Stimulated activated CD8-positive, alpha-beta memory T cell treated with anti-CD3 and anti-CD28 coated beads, Interleukin-7, amount 100 ng/mL, for 4 hours (primary cell): Measurements from ENCODE around the gene IRAK1BP1.
"Not testable (repeated sequence)": the region's sequence is repeated elsewhere in the genome, so short reads cannot be mapped to it uniquely, and the experiment has no call there.

Experiments used
- DNase-seq, 2 donors: peaks; one replicate each; pipeline ENCODE4 v3.0.0-alpha.2; 2020; ENCODE audit warnings: low read depth in 2 of 2

The IRAK1BP1 gene

DNA sequence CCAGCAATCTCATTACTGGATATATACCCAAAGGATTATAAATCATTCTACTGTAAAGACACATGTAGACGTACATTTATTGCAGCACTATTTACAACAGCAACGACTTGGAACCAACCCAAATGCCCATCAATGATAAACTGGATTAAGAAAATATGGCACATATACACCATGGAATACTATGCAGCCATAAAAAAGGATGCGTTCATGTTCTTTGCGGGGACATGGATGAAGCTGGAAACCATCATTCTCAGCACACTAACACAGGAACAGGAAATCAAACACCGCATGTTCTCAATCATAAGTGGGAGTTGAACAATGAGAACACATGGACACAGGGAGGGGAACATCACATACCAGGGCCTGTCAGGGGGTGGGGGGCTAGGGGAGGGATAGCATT lies 22.6 kb downstream of the IRAK1BP1 start:
- DNase-seq, result not testable (repeated sequence)

DNA sequence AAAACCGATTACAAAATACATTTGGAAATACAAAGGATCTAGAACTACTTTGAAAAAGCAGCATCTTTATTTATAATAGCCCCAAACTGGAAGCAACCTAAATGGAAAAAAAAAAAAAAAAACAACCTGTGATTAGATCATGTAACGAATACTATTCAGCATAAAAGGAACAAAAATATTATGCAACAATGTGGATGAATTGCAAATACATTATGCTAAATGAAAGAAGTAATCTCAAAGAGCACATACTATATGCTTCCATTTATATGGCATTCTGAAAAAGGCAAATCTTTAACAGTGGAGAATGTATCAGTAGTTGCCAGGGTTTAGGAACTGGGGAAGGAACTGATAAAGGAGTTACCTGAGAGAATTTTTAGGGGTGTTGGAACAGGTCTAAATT lies 28.9 kb downstream of the IRAK1BP1 start:
- no peak for DNase-seq

DNA sequence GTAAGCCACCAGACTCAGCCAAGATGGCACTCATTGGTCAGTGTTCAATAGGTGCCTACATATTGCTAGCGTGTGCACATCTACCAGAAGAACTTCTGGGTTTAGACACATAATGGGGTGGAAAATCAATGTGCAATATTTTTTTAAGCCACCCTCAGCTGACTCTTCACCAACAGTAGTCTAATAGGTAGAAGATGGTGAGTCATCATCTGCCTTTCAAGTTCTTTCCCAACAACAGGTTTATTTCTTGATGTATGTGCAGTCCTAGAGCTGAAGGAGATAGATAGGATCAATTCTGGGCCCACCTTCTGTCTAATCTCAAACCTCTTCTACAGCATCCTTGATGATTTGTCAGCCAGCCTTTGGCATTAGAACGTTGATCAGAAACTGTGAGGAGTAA lies 41.3 kb downstream of the IRAK1BP1 start:
- no peak for DNase-seq

DNA sequence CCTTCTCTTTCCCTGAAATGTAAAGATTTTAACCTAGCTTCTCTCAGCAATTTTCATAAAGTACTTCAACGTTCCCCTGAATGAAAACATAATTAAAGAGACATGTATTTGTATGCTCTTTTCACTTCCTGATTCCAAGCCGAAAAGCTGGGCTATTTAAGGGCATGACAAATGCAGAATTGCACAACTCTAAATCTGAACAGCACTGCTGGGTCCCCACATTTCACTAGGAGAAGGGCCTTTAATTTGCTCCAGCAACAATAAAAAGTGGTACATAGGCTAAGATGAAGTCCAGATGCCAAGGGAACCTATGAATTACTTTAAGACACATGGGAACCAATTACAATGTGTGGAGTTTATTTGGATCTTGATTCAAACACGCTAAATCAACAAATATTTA lies 42.0 kb downstream of the IRAK1BP1 start:
- no peak for DNase-seq

DNA sequence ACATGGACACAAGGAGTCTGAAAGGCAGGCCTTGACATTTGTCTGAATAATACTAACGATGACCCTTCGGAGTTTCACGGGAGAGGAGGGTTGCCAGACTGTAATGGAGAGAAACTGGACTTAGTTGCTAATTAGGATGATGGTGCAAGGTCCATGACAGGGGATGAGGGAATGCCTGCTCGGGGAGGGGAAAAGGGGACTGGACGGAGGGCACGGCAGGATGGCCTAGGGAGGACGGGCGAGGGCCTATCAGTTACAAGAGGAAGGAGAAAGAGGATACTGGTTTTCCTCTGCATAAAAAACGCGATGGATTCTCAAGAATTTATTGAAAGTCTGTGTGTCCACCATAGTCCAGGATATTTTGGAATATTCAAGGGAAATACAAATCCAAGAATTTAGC lies 42.7 kb downstream of the IRAK1BP1 start:
- no peak for DNase-seq

DNA sequence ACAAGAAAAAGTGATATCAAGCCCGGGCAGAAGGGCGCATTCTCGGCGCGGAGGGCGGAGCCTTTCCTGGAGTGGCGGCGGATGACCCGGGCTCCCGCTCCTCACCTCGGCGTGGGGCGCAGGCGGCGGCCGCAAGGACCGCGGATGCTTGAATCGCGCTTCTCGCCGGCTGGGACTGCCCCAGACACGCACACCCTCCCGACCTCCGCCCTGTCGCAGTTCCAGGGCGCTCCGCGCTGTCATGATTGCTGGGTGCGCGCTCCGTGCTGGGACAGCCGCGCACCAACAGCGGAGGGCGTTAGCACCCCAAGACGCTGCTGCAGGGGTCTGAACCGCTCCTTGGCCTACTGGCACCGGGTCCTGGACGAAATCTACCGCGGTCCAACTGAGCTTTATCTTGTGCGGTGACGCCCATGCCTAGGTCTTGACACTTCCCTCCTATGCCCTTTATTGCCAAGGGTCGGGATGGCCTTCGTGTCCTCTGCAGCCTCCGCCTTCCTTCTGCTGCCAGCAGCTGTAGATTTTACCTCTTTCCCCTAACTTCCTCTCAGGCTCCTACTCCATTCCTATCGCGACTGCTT lies 43.3 kb downstream of the IRAK1BP1 start:
- no peak for DNase-seq

DNA sequence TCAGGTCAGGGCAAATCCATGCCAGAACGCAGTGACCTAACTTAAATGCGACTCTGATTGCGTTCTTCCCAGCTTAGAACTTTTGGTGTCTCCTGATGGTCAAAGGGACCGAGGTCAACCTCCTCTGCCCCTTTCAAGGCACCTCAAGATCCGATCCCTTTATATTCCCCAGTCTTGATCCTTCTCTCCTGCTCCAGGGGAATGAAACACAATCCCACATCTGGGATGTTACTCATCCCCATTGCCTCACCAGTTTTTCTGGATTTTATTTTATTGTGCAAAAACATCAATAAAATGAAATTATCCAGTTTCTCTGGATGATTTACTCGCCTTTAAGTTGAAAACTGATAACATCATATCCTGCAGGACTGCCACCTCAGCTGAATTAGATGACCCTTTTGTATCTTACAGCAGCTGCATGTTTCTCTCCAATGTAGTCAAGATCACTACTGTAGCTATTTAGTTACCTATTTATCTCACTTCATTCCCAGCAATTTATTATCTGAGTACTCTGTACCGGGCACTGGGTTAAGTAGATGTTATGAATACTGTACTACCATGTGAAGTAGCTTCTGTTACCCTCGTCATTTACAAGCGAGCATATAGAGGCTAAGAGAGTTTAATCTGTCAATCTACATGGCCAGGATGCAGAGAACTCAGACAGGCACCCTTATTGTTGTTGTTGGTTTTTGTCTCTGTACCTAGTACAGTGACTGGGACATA lies 44.0 kb downstream of the IRAK1BP1 start:
- DNase-seq, result no peak

DNA sequence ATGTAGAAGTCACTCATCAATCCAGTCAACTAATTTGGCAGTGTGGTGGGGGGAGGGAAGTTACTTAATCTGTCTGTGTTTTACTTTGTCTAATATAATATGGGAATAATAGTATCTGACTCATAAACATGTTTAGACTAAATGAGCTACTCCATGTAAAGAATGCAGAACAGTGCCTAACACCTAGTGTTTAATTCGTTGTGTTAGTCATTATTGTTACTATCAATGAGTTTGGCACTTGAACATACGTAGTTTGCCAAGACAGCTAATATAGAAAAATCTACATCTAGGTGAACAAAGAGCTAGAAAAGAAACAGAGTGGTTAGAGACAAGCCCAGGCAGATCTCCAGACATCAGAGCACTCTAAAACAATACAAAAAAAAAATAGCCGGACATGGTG lies 49.1 kb downstream of the IRAK1BP1 start:
- DNase-seq, result no peak

DNA sequence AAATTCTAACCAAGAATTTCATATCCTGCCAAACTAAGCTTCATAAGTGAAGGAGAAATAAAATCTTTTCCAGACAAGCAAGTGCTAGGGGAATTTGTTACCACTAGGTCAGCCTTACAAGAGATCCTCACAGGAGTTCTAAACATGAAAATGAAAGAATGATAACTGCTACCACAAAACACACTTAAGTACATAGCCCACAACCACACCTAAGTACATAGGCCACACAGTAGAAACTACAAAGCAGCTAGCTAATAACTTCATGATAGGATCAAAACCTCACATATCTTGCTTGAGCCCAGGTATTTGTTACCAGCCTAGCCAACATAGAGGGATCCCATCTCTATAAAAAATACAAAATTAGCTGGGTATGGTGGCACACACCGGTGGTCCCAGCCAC lies 50.4 kb downstream of the IRAK1BP1 start:
- no peak for DNase-seq

DNA sequence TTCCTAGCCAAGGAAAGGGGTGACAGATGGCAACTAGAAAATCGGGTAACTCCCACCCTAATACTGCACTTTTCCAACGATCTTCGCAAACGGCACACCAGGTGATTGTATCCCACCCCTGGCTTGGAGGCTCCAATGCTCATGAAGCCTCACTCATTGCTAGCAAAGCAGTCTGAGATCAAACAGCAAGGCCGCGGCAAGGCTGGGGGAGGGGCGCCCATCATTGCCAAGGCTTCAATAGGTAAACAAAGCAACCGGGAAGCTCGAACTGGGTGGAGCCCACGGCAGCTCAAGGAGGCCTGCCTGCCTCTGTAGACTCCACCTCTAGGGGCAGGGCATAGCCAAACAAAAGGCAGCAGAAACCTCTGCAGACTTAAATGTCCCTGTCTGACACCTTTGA lies 53.8 kb downstream of the IRAK1BP1 start:
- not testable (repeated sequence) for DNase-seq

DNA sequence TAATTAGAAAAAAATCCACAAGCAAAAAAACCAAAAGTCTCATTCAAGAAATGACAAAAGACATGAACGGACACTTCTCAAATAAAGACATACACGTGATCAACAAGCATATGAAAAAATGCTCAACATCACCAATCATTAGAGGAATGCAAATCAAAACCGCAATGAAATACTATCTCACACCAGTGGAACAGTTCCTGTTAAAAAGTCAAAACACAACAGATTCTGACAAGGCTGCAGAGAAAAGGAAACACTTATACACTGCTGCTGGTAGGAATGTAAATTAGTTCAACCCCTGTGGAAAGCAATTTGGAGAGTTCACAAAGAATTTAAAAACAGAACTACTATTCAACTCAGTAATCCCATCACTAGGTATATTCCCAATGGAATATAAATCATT lies 58.0 kb downstream of the IRAK1BP1 start:
- DNase-seq, result no peak

DNA sequence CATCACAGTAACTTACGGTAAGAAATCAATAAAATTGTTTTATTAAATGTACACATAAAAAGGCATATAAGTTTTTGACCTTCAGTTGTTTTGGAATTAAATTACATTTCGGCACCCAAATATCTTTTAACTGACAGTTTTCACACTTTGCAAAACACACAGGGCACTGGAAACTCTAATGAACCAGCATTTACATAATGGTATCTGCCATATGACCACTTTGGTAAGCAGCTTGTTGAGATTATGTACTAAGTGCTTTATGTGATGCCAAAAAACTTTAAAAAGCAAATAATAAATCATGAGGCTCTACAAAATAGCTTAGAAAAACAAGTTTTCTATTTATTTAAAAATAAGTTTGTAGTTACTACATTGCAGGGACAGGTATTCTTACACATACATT lies 68.2 kb downstream of the IRAK1BP1 start:
- no peak for DNase-seq

DNA sequence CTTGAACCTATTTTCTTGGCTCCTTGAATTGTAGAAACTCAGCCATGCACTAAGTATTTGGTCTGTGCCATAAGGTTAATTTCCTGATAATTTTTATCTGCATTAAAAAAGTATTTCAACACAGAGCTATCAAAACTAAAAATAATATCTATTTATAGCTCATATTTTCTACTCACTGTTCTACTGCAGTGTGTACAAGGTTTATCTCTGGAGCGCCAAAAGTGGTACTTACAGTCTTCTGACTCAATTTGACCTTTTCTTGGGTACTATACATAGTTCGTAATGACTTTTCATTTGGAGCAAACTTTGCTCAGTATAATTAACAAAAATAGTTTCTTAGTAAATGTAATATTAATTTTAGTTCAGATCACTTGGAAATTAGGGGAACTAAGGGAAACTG lies 69.2 kb downstream of the IRAK1BP1 start:
- DNase-seq, result no peak

DNA sequence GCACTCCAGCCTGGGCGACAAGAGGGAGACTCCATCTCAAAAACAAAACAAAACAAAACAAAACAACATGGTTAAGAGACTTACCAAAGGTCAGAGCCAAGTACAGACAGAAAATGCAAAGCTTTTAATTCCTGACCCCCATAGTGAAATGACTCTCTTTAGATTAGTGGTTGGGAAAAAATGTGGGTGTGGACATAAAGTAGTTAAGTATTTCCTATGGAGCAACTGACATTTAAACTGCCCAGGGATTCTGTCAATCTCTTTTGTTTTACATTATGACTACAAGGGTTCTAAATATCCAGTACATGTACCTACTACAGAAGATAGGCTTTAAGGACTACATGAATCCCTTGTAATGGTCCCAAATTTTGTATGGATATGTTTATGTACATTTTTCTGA lies 75.1 kb downstream of the IRAK1BP1 start:
- no peak for DNase-seq

DNA sequence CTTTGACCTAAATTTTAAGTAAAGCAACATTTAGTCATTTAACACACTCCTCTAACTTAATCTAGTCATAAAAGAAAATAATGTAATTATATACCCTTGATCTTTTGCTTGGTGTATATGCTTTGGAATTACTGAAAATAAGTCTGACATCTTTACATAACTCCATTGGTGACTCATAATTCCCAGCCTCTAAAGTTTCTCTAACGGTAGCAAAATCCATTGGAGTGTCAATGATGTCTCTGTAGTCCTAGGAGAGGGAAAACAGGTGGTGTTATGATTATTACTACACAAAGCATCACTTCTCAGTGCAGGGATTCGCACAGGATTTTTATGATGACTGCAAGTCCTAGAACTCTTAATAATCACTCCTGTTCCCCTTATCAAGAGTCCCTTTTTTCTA lies 80.2 kb downstream of the IRAK1BP1 start:
- no peak for DNase-seq

DNA sequence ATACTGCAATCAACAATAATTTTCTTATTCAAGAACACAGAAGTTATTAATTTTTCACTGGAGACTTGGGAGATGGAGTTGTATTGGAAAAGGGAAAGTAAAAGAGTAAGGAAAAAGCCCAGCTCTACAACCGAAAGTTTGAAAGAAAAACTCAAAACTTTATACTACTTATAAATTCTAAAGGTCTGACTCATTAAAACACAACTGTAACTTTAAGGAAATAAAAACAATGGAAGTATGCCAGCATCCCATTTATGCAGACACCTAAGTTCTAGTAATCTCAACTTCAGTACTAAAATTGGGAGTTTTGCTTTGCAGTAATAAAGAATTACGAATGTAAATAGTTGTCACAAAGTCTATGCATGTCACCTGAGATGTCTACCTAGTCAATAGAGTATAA lies 80.6 kb downstream of the IRAK1BP1 start:
- DNase-seq, result no peak

DNA sequence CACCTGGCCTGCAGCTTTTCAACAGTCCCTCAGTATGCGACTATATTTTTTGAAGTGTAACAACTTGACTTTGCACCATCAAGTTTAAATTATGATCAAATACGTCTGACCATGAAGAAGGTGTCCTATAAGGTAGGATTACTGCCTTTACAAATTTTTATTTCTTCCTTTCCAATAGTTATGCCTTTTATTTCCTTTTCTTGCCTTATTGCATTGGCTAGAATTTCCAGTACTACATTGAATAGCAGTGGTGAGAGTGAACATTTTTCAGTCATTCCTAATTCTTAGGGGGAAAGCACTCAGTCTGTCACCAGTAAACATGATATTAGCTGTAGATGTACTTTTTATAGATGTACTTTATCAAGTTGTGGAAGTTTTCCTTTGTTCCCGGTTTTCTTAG lies 81.4 kb downstream of the IRAK1BP1 start:
- no peak for DNase-seq

DNA sequence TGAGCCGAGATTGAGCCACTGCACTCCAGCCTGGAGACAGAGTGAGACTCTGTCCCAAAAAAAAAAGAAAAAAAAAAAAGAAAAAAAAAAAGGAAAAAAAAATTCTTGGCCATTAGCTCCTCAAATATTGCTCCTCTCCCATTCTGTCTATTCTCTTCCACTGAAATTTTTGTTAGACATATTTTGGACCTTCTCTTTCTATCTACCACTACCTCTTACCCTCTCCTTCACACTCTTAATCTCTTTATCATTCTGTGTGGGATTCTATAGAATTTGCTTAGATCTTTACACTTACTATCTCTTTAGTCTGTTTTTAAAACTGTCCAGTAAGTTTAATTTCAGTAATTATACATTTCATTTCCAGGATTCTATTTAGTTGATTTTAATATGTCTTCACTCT lies 85.0 kb downstream of the IRAK1BP1 start:
- no peak for DNase-seq
